Caco-2 (cell line): ENCODE results near the gene CPLANE2. TPM values are rescaled to one million over a fixed set of nuclear protein-coding genes. Genes with fewer than 3 reads are reported as not detected.

ENCODE experiments used
- BruUV-seq: library from RNA; stranded (reverse); fragments of 400-500 nt; replicated peaks from 2 replicates; lab custom pipeline; 2021; lab: Mats Ljungman, UMichigan
- CTCF ChIA-PET: fragments of 300-600 bp; sonication (Branson Sonifier 250); formaldehyde crosslinking; loops from one replicate; lab custom pipeline; 2022; ENCODE audit warnings: antibody characterized with exemption; lab: Charles Lee
- POLR2A ChIA-PET: fragments of 300-600 bp; sonication (Branson Sonifier 250); formaldehyde crosslinking; loops from one replicate; lab custom pipeline; 2022; ENCODE audit warnings: antibody characterized with exemption; lab: Charles Lee
- DNase-seq, 2 experiments: peaks; one replicate each; pipeline versions ENCODE4 v3.0.0 to v3.0.0-alpha.2; 2020 to 2022
- H3K27me3 ChIP-seq: replicated peaks from 2 replicates; pipeline ENCODE4 v1.6.0; 2011; ENCODE audit warnings: low read length; ENCODE audit not compliant: control insufficient read depth, insufficient read depth
- H3K36me3 ChIP-seq: 2 replicates; pipeline ENCODE4 v1.5.1; 2011; ENCODE audit warnings: low read length; ENCODE audit not compliant: control insufficient read depth, insufficient read depth
- H3K4me1 ChIP-seq: fragments of 250-450 bp; sonication (Bioruptor Pico); 2 replicates; pipeline ENCODE4 v1.5.1; 2020; ENCODE audit warnings: mild to moderate bottlenecking
- H3K4me3 ChIP-seq: 2 replicates; pipeline ENCODE4 v1.5.1; 2011; ENCODE audit warnings: low read depth, mild to moderate bottlenecking, control low read depth, low read length
- H3K9me3 ChIP-seq: fragments of 250-450 bp; sonication (Bioruptor Pico); 2 replicates; pipeline ENCODE4 v1.5.1; 2020; ENCODE audit warnings: mild to moderate bottlenecking, moderate library complexity
- H3K27ac Mint-ChIP-seq: one replicate; pipeline ENCODE4 v1.8.0; 2022; ENCODE audit warnings: mixed read lengths; ENCODE audit not compliant: unreplicated experiment
- H3K27me3 Mint-ChIP-seq: one replicate; pipeline ENCODE4 v1.8.0; 2022; ENCODE audit warnings: mixed read lengths; ENCODE audit not compliant: insufficient read depth, unreplicated experiment
- H3K36me3 Mint-ChIP-seq: one replicate; pipeline ENCODE4 v1.8.0; 2022; ENCODE audit warnings: mild to moderate bottlenecking, mixed read lengths; ENCODE audit not compliant: insufficient read depth, unreplicated experiment
- H3K4me1 Mint-ChIP-seq: one replicate; pipeline ENCODE4 v1.8.0; 2022; ENCODE audit warnings: low read depth, mixed read lengths; ENCODE audit not compliant: unreplicated experiment
- H3K4me3 Mint-ChIP-seq: one replicate; pipeline ENCODE4 v1.8.0; 2022; ENCODE audit warnings: mild to moderate bottlenecking, moderate library complexity, mixed read lengths; ENCODE audit not compliant: unreplicated experiment
- H3K9me3 Mint-ChIP-seq: one replicate; pipeline ENCODE4 v1.8.0; 2022; ENCODE audit warnings: mixed read lengths; ENCODE audit not compliant: unreplicated experiment
- CTCF ChIP-seq, 2 experiments: fragments of 200-600 bp in 1 of 2; IDR thresholded peaks; 1 replicate in 1 of 2; 2 replicates in 1 of 2; pipeline versions ENCODE4 v1.5.1 to v1.8.0; 2011 to 2022; ENCODE audit warnings: antibody characterized with exemption in 1 of 2, control low read depth in 1 of 2, inconsistent platforms in 1 of 2, low read depth in 1 of 2, low read length in 1 of 2, mild to moderate bottlenecking in 1 of 2, moderate library complexity in 1 of 2; ENCODE audit not compliant: insufficient read depth in 1 of 2, severe bottlenecking in 1 of 2, unreplicated experiment in 1 of 2
- intact Hi-C: fragments of 100-400 bp; cut with micrococcal nuclease; formaldehyde crosslinking; loops from one replicate; pipeline ENCODE4 v1.10.0; 2022; ENCODE audit not compliant: unreplicated experiment
- total RNA-seq: library from RNA; stranded (reverse); gene quantifications from 2 replicates; pipeline ENCODE4 v1.2.3, GENCODE V29; 2022

The CPLANE2 gene
- total RNA-seq, 1 experiment from 2014 or later, result 4.2 TPM

- Mint-ChIP-seq H3K27me3 (no peaks in the 10 kb centered on the region), H3K36me3 (no peaks in the 10 kb centered on the region), H3K4me1 (no peaks in the 10 kb centered on the region), H3K4me3 (no peak overlapping the region), H3K9me3 (no peaks in the 10 kb centered on the region), H3K27ac (no peak overlapping the region)
- H3K4me1 ChIP-seq, result 0 out of 2 replicates have a peak, but pooled peaks cover 5% of the 10 kb centered on the region
- POLR2A ChIA-PET, result no interaction called here
- H3K27me3 ChIP-seq, result no peaks in the 10 kb centered on the region
- intact Hi-C loops, result loop anchor here (5.0 kb wide), 1 partner anchor 53 kb away; no protein-coding TSS in a partner anchor
- TF ChIP-seq CTCF (IDR thresholded peaks at IDR 0.05; ENCODE audit: insufficient read depth in 1 of 2, low read depth in 1 of 2, low read length in 1 of 2, severe bottlenecking in 1 of 2, unreplicated experiment in 1 of 2), result no peak
- H3K4me3 ChIP-seq, result no peak overlapping the region
- CTCF ChIA-PET, result interaction anchor here (0.6 kb wide), 1 partner anchor 628 kb away, joined by 3 read pairs; no protein-coding TSS in a partner anchor
- no TSS peak for BruUV-seq
- no peak for DNase-seq
- H3K9me3 ChIP-seq, result no peaks in the 10 kb centered on the region
- no peaks in the 10 kb centered on the region for H3K36me3 ChIP-seq
Measured at GRCh38 chr1:16239972-16240491, 3.0 kb upstream of the CPLANE2 start.

DNA sequence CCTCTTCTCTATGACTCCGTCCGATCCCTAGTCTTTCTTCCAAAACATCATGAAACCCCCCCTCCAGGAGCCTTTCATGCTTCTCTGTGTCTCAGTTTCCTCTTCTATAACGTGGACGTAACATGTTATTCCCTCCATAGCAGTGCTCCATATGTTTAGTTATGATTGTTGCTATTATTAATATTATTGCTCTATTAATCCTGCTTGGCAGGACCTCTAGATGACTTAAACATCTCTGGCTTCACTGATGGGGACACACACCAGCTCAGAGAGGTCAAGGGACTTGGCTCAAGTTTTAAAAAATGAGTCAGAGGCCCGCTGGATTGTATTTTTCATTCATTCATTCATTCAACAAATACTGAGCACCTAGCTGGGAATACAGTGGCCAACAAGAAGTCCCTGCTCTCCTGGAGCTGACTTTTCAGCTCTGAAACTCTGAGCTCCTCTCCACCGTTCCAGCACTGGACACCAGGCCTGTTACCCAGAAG, 404 bp upstream of the CPLANE2 start:
- Mint-ChIP-seq H3K4me3 (peak overlapping the region; percentile 82), H3K4me1 (no peaks in the 10 kb centered on the region), H3K27me3 (no peaks in the 10 kb centered on the region), H3K36me3 (no peaks in the 10 kb centered on the region), H3K9me3 (no peaks in the 10 kb centered on the region), H3K27ac (peak overlapping the region; percentile 93)
- no TSS peak for BruUV-seq
- no peaks in the 10 kb centered on the region for H3K9me3 ChIP-seq
- TF ChIP-seq CTCF (IDR thresholded peaks at IDR 0.05; ENCODE audit: insufficient read depth in 1 of 2, low read depth in 1 of 2, low read length in 1 of 2, severe bottlenecking in 1 of 2, unreplicated experiment in 1 of 2), result no peak
- CTCF ChIA-PET, result no interaction called here
- H3K4me1 ChIP-seq, result 0 out of 2 replicates have a peak, but pooled peaks cover 5% of the 10 kb centered on the region
- no peaks in the 10 kb centered on the region for H3K27me3 ChIP-seq
- no peaks in the 10 kb centered on the region for H3K36me3 ChIP-seq
- peak overlapping the region; percentile 68 for H3K4me3 ChIP-seq
- DNase-seq, result no peak
- intact Hi-C loops, result loop anchor here (1.0 to 5.0 kb wide), 2 partner anchors 31 to 50 kb away; no protein-coding TSS in a partner anchor
- POLR2A ChIA-PET, result interaction anchor here (1.2 kb wide), 1 partner anchor 20 kb away, joined by 3 read pairs; no protein-coding TSS in a partner anchor

DNA sequence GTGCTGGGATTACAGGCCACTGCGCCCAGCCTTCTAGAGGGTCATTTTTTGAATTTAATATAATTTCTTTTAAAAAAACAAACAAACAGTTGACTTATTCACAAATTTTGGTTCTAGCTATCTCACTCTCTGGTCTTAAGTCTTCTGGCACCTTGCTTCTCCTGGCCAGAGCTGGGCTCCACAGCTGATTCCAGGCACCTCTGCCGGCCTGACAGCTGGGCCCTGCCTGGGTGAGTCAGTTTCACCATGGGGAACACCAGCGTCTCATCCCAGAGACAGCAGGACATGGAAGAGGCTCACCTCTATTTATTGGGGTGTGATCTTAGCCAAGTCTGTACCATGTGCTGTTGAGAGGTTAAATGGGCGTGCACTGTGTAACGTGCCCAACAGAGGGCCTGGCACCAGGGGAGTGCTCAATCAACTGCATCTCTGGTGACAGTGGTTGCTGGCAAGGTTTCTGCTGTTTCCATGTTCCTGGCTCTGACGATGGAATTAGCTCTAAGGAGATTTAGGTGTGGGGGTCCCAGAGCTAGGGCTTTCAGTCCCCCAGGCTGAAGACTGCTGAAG, 956 bp downstream of the CPLANE2 start:
- peak overlapping the region; percentile 82 for H3K4me3 Mint-ChIP-seq
- ChIA-PET POLR2A (no interaction called here), CTCF (no interaction called here)
- no peaks in the 10 kb centered on the region for H3K27me3 ChIP-seq
- 0 out of 2 replicates have a peak, but pooled peaks cover 5% of the 10 kb centered on the region for H3K4me1 ChIP-seq
- no peaks in the 10 kb centered on the region for H3K9me3 ChIP-seq
- no peaks in the 10 kb centered on the region for H3K4me1 Mint-ChIP-seq
- no peaks in the 10 kb centered on the region for H3K9me3 Mint-ChIP-seq
- peak overlapping the region; percentile 68 for H3K4me3 ChIP-seq
- H3K27ac Mint-ChIP-seq, result peak overlapping the region; percentile 93
- intact Hi-C loops, result loop anchor here (1.0 to 5.0 kb wide), 2 partner anchors 19 to 49 kb away; no protein-coding TSS in a partner anchor
- TF ChIP-seq CTCF (IDR thresholded peaks at IDR 0.05; ENCODE audit: insufficient read depth in 1 of 2, low read depth in 1 of 2, low read length in 1 of 2, severe bottlenecking in 1 of 2, unreplicated experiment in 1 of 2), result peak in 1 of 2 experiments; percentile 5
- no peaks in the 10 kb centered on the region for H3K36me3 ChIP-seq
- peak in 1 of 2 experiments; percentile 20 for DNase-seq
- no peaks in the 10 kb centered on the region for H3K27me3 Mint-ChIP-seq
- no peaks in the 10 kb centered on the region for H3K36me3 Mint-ChIP-seq
- BruUV-seq, result no TSS peak
